GM19455 (cell line): ENCODE data around the gene CHORDC1.
"Not testable (repeated sequence)": the region's sequence is repeated elsewhere in the genome, so short reads cannot be mapped to it uniquely, and the experiment has no call there.

Source experiments
- ATAC-seq: cut with Tn5 transposase; IDR thresholded peaks from one replicate; pipeline ENCODE4 v1.9.1; 2021; ENCODE audit not compliant: unreplicated experiment

The CHORDC1 gene

GRCh38 chr11:90222459-90223247 lies at the start of gene CHORDC1:
Gene CHORDC1, minus strand, starts transcription at chr11:90223049. Its CDS starts 95 bp downstream, at chr11:90222954.
- ATAC-seq, result peak; percentile 93

- ATAC-seq, result no peak
Observed at GRCh38 chr11:90257158-90257525, 34.3 kb upstream of the CHORDC1 start.

- no peak for ATAC-seq
Observed at GRCh38 chr11:90256404-90257157, 33.7 kb upstream of the CHORDC1 start.

GRCh38 chr11:90254065-90254464 lies 31.2 kb upstream of the CHORDC1 start:
- ATAC-seq, result no peak

GRCh38 chr11:90252053-90252452 lies 29.2 kb upstream of the CHORDC1 start:
- no peak for ATAC-seq

DNA sequence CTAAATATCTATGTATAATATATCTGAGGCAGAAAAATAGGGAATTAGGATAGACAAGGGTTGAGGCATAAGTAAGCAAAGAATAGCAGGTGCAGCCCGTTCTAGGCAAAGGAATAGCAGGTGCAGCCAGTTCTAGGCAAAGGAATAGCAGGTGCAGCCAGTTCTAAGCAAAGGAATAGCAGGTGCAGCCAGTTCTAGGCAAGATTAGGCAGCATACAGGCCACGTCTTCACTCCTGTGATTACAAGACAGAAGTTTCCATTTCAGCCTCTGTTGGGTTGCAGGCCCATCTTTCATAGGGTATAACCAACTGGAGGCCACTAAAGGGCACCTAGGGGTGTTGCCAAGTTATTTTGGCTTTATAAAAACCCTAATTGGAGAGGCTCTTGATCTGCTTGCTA lies 28.8 kb upstream of the CHORDC1 start:
- ATAC-seq, result no peak

- no peak for ATAC-seq
Observed at GRCh38 chr11:90250970-90251369, 28.1 kb upstream of the CHORDC1 start.

- ATAC-seq, result no peak
Observed at GRCh38 chr11:90246468-90246867, 23.6 kb upstream of the CHORDC1 start.

GRCh38 chr11:90243534-90243933 lies 20.7 kb upstream of the CHORDC1 start:
- ATAC-seq, result no peak

GRCh38 chr11:90242894-90243416 lies 20.1 kb upstream of the CHORDC1 start:
- no peak for ATAC-seq

DNA sequence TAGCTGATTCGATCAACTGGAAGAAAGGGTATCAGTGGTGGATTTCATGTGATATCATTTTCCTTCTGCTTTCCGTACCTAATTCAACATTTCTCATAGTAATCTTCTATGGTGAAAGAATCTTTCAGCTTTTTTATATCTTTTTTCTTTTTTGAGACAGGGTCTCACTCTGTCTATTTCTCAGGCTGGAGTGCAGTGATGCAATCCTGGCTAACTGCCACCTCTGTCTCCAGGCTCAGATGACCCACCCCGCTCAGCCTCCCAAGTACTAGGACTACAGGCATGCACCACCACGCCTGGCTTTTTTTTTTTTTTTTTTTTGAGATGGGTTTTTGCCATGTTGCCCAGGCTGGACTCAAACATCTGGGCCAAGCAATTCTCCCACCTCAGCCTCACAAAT lies 18.6 kb upstream of the CHORDC1 start:
- ATAC-seq, result no peak

- not testable (repeated sequence) for ATAC-seq
Observed at GRCh38 chr11:90239967-90240636, 17.3 kb upstream of the CHORDC1 start.

GRCh38 chr11:90237004-90237403 lies 14.2 kb upstream of the CHORDC1 start:
- ATAC-seq, result no peak

- no peak for ATAC-seq
Observed at GRCh38 chr11:90235526-90235925, 12.7 kb upstream of the CHORDC1 start.

DNA sequence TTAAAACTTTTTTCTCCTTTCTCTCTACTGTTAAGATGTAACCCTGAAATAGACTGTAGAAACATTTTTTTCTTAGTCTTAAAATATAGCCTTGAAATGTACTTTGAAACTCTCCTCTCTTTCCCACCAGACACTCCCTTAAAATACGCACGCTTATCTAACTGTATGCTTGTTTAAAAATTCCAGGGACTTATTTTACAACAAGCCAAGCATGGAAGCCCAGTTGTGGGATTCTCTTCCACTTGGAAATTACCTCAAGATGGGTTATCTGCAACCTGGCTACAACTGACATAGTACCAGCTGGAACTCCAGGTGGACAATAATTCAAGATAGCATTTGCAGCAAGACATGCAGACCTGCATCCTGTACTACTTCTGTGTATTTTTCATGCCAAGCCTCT lies 12.1 kb upstream of the CHORDC1 start:
- no peak for ATAC-seq

GRCh38 chr11:90229791-90230190 lies 6.9 kb upstream of the CHORDC1 start:
- no peak for ATAC-seq

DNA sequence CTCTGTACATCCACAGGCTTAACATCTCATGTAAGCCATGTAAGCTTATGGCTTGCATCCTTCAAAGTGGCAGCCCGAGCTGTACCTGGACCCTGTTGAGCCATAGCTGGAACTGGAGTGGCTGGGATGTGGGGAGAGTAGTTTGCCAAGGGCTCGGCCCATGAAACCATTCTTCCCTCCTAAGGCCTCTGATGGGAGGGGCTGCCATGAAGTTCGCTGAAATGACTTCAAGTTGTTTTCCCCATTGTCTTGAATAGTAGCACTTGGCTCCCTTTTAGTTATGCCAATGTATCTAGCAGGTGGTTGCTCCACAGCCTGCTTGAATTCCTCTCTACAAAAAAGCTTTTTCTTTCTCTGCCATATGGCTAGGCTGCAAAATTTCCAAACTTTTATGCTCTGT lies 5.2 kb upstream of the CHORDC1 start:
- ATAC-seq, result no peak

DNA sequence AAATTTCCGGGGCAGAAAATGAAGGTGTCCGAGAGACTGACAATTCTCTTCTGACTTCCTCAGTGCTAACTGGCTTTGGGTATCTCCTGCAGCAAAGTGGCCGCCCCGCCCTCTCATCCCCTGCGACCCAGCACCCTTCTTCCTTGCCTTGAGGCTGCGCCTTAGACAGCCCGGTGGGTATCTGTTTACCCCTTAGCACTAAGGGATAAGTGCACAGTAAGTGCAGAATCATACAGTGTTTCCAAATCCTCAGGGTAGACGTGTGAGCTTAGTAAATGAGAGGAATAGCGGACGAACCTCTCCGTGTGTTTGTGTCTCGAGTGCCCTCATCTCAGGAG lies 368 bp upstream of the CHORDC1 start:
- peak; percentile 48 for ATAC-seq

GRCh38 chr11:90221803-90222458 lies 918 bp downstream of the CHORDC1 start:
- no peak for ATAC-seq

- ATAC-seq, result no peak
Observed at GRCh38 chr11:90220391-90220790, 2.5 kb downstream of the CHORDC1 start.

DNA sequence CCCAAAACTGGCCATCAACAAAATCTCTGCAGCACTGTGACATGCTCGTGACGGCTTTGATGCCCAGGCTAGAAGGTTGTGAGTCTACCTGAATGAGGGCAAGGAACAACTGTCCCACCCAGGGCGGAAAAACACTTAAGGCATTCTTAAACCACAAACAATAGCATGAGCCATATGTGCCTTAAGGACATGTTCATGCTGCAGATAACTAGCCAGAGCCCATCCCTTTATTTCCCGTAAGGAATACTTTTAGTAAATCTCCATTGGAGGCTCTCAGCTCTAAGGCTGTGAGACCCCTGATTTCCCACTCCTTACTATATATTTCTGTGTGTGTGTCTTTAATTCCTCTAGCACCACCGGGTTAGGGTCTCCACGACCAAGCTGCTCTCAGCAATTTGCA lies 3.4 kb downstream of the CHORDC1 start:
- ATAC-seq, result no peak
